Panc1 (cell line): ENCODE measurements around the gene MARK4. TPM values are rescaled to one million over a fixed set of nuclear protein-coding genes. Genes with fewer than 3 reads are reported as not detected.

Experiments
- ATAC-seq: fragments of 200-7000 bp; cut with Tn5 transposase; 2 replicates; pipeline ENCODE4 v1.9.1; 2020; ENCODE audit warnings: mild to moderate bottlenecking, moderate library complexity
- BruUV-seq: library from RNA; stranded (reverse); fragments of 400-500 nt; replicated peaks from 2 replicates; lab custom pipeline; 2021; lab: Mats Ljungman, UMichigan
- CTCF ChIA-PET: fragments of 300-600 bp; sonication (Branson Sonifier 250); formaldehyde crosslinking; loops from one replicate; lab custom pipeline; 2022; ENCODE audit warnings: antibody characterized with exemption; lab: Charles Lee
- POLR2A ChIA-PET: fragments of 300-600 bp; sonication (Branson Sonifier 250); formaldehyde crosslinking; loops from one replicate; lab custom pipeline; 2022; ENCODE audit warnings: antibody characterized with exemption; lab: Charles Lee
- DNase-seq: peaks from one replicate; pipeline ENCODE4 v3.0.0-alpha.2; 2010; ENCODE audit warnings: low read depth, low spot score
- H3K27ac ChIP-seq: 2 replicates; pipeline ENCODE4 v1.5.1; 2011; ENCODE audit warnings: mild to moderate bottlenecking, low read length, inconsistent platforms
- H3K27me3 ChIP-seq: fragments of 200-500 bp; sonication (Bioruptor generic); 2 replicates; pipeline ENCODE4 v1.6.0; 2014; ENCODE audit warnings: low read length, inconsistent platforms; ENCODE audit not compliant: control insufficient read depth, insufficient read depth
- H3K36me3 ChIP-seq: fragments of 200-500 bp; sonication (Bioruptor generic); 2 replicates; pipeline ENCODE4 v1.5.1; 2014; ENCODE audit warnings: inconsistent platforms, mild to moderate bottlenecking, low read length, moderate library complexity; ENCODE audit not compliant: control insufficient read depth, insufficient read depth
- H3K4me1 ChIP-seq: 2 replicates; pipeline ENCODE4 v1.5.1; 2011; ENCODE audit warnings: inconsistent platforms, mild to moderate bottlenecking, low read length, moderate library complexity; ENCODE audit not compliant: control insufficient read depth, insufficient read depth
- H3K4me3 ChIP-seq, 2 experiments: 2 replicates each; pipeline ENCODE4 v1.5.1; 2011 to 2012; ENCODE audit warnings: low read depth in 2 of 2, low read length in 2 of 2, mild to moderate bottlenecking in 2 of 2, inconsistent platforms in 1 of 2, moderate library complexity in 1 of 2
- H3K9me3 ChIP-seq: fragments of 200-500 bp; sonication (Bioruptor generic); 2 replicates; pipeline ENCODE4 v1.5.1; 2014; ENCODE audit warnings: low read depth, mild to moderate bottlenecking, inconsistent platforms, low read length, moderate library complexity; ENCODE audit not compliant: control insufficient read depth, insufficient read depth
- CTCF ChIP-seq: fragments of 450-650 bp; IDR thresholded peaks from 2 replicates; pipeline ENCODE4 v1.5.1; 2017; ENCODE audit warnings: mild to moderate bottlenecking
- POLR2AphosphoS5 ChIP-seq: IDR thresholded peaks from 2 replicates; pipeline ENCODE4 v1.6.1; 2012; ENCODE audit warnings: mild to moderate bottlenecking, low read depth, low read length, moderate library complexity
- REST ChIP-seq, 2 experiments: IDR thresholded peaks; 2 replicates each; pipeline ENCODE4 v1.6.1; 2011 to 2012; ENCODE audit warnings: low read depth in 2 of 2, control low read depth in 1 of 2, low read length in 1 of 2, mild to moderate bottlenecking in 1 of 2, moderate library complexity in 1 of 2; ENCODE audit not compliant: insufficient read depth in 1 of 2
- SIN3A ChIP-seq: IDR thresholded peaks from 2 replicates; pipeline ENCODE4 v1.6.1; 2012; ENCODE audit warnings: low read depth, mild to moderate bottlenecking, low read length, moderate library complexity, borderline replicate concordance; ENCODE audit not compliant: insufficient read depth
- TCF7L2 ChIP-seq: IDR thresholded peaks from 2 replicates; pipeline ENCODE4 v1.6.1; 2011; ENCODE audit warnings: mild to moderate bottlenecking, low read depth, low read length, inconsistent platforms
- in situ Hi-C: cut with HindIII; loops from 2 replicates; pipeline ENCODE4 v1.10.0; 2016; ENCODE audit warnings: low sequenced_read_pairs, low pct_unique_long_range_greater_than_20kb
- intact Hi-C: fragments of 100-400 bp; cut with micrococcal nuclease; formaldehyde crosslinking; loops from one replicate; pipeline ENCODE4 v1.10.0; 2022; ENCODE audit not compliant: unreplicated experiment
- total RNA-seq: library from RNA; stranded (reverse); gene quantifications from one replicate; pipeline ENCODE4 v1.2.1, GENCODE V29; 2021; ENCODE audit not compliant: unreplicated experiment

MARK4 gene
- total RNA-seq, 1 experiment from 2014 or later: 21.6 TPM

- Histone ChIP-seq H3K4me1 (no peaks in the 10 kb centered on the region), H3K27ac (no peak overlapping the region), H3K4me3 (no peak overlapping the region), H3K27me3 (no peaks in the 10 kb centered on the region), H3K9me3 (no peaks in the 10 kb centered on the region), H3K36me3 (no peaks in the 10 kb centered on the region)
- no peak for DNase-seq
- no TSS peak for BruUV-seq
- POLR2A ChIA-PET: no interaction called here
- intact Hi-C loops (loop anchor here (10.0 kb wide), 1 partner anchor 129 kb away; no protein-coding TSS in a partner anchor), in situ Hi-C loops (no loop called here)
- CTCF ChIA-PET: no interaction called here
- ATAC-seq: no peak
- TF ChIP-seq TCF7L2: no peak
- no peak for TF ChIP-seq REST (IDR thresholded peaks at IDR 0.05; ENCODE audit: insufficient read depth in 1 of 2, low read depth in 2 of 2, low read length in 1 of 2)
- TF ChIP-seq SIN3A: no peak
- TF ChIP-seq POLR2AphosphoS5: no peak
- no peak for TF ChIP-seq CTCF
Measured at GRCh38 chr19:45205810-45206209, 45.3 kb upstream of the MARK4 start.

- POLR2A ChIA-PET: no interaction called here
- Histone ChIP-seq H3K27ac (no peak overlapping the region), H3K4me3 (no peak overlapping the region), H3K36me3 (no peaks in the 10 kb centered on the region), H3K9me3 (no peaks in the 10 kb centered on the region), H3K4me1 (no peaks in the 10 kb centered on the region), H3K27me3 (no peaks in the 10 kb centered on the region)
- ATAC-seq: no peak
- CTCF ChIA-PET: interaction anchor here (0.7 kb wide), 1 partner anchor 54 kb away, joined by 7 read pairs; no protein-coding TSS in a partner anchor
- in situ Hi-C loops (no loop called here), intact Hi-C loops (loop anchor here (10.0 kb wide), 1 partner anchor 128 kb away; no protein-coding TSS in a partner anchor)
- no peak for TF ChIP-seq REST (IDR thresholded peaks at IDR 0.05; ENCODE audit: insufficient read depth in 1 of 2, low read depth in 2 of 2, low read length in 1 of 2)
- TF ChIP-seq POLR2AphosphoS5: no peak
- TF ChIP-seq TCF7L2: no peak
- no peak for TF ChIP-seq SIN3A
- no peak for TF ChIP-seq CTCF
- BruUV-seq: no TSS peak
- no peak for DNase-seq
Measured at GRCh38 chr19:45206328-45206727, 44.7 kb upstream of the MARK4 start.
